ENCODE results near the gene KIR3DL1. TPM values are rescaled to one million over a fixed set of nuclear protein-coding genes. Genes with fewer than 3 reads are reported as not detected.
"Not testable (repeated sequence)": the region's sequence is repeated elsewhere in the genome, so short reads cannot be mapped to it uniquely, and the experiment has no call there.

KIR3DL1 gene
- not detected in 2 replicates for total RNA-seq

DNA sequence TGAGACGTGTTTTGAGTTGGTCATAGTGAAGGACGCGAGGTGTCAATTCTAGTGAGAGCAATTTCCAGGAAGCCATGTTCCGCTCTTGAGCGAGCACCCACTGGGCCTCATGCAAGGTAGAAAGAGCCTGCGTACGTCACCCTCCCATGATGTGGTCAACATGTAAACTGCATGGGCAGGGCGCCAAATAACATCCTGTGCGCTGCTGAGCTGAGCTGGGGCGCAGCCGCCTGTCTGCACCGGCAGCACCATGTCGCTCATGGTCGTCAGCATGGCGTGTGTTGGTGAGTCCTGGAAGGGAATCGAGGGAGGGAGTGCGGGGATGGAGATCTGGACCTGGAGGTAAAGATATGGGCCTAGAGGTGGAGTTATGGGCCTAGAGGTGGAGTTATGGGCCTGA lies at the start of gene KIR3DL1:
Gene KIR3DL1, plus strand, starts transcription at position 218 of the 400 bp plus-strand sequence.
- DNase-seq (ENCODE audit: low read depth in 2 of 2), result not testable (repeated sequence)

DNA sequence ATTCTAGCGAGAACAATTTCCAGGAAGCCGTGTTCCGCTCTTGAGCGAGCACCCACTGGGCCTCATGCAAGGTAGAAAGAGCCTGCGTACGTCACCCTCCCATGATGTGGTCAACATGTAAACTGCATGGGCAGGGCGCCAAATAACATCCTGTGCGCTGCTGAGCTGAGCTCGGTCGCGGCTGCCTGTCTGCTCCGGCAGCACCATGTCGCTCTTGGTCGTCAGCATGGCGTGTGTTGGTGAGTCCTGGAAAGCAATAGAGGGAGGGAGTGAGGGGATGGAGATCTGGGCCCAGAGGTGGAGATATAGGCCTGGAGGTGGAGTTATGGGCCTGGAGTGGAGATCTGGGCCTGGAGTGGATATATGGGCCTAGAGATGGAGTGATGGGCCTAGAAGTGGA lies 46.6 kb upstream of the KIR3DL1 start, which contains the start of gene KIR2DL1:
Gene KIR2DL1, plus strand, starts transcription at position 148 of the 400 bp plus-strand sequence. Its CDS starts 58 bp downstream, at position 206.
- not testable (repeated sequence) for DNase-seq (ENCODE audit: low read depth in 2 of 2)

DNA sequence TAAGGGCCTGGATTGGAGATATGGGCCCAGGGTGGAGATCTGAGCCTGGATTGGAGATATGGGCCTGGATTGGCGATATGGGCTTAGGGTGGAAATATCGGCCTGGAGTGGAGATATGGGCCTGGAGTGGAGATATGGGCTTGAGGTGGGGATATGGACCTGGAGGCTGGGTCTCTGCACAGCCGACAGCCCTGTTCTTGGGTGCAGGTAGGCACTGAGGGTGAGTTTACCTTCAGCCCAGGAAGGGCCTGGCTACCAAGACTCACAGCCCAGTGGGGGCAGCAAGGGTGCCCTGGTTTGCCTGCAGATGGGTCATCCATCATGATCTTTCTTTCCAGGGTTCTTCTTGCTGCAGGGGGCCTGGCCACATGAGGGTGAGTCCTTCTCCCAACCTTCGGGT lies 45.8 kb upstream of the KIR3DL1 start:
- DNase-seq (ENCODE audit: low read depth in 2 of 2), result not testable (repeated sequence)

DNA sequence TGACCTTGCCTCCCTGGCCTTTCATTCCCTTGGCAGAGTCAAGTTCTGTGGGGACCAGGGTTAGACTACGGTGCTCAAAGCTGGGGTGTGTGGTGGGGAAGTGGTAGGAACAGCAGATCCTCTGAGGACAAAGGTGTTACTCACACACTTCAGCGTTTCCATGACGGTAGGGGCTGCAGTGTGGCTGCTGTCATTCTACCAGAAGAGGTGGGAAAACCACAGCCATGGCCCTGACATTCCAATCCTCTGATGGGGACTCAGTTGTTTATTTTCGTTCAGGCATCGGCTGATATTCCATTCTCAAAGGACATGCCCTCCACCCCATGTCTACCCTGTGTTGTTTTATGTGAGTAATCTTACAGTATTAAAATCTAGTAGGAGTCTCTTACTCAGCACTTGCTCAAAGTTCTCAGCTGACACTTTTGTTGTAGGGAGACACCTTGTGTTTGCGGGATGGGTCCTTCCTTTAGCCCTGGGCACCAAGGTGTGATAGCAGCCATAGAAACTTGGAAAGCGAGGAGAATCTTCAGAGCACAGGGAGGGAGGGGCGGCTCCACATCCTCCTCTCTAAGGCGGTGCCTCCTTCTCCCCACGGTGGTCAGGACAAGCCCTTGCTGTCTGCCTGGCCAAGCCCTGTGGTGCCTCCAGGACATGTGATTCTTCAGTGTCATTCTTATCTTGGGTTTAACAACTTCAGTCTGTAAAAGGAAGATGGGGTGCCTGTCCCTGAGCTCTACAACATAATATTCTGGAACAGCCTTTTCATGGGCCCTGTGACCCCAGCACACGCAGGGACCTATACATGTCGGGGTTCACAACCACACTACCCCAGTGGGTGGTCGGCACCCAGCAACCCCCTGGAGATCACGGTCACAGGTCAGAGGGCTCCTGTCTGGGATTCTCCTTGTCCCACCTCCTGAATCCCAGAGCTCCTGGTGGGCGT lies 45.0 kb upstream of the KIR3DL1 start:
- DNase-seq (ENCODE audit: low read depth in 2 of 2), result not testable (repeated sequence)

DNA sequence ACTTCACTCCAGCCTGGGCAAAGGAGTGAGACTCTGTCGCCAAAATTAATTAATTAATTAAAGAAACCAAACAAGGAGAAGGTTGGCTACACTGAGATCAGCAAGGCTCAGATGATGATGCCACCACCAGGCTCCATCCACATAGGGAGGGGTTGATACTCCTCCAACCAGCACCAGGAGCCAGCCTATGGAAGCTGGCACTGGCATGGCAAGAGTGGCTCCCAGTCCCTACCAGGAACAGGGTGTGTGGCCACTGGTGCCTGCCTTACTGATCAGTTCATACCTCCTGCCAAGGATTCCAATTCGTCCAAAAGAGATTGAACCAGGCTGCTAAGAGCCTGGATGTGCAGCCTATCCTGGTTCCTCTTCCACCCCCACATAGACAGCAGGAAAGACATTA lies 43.6 kb upstream of the KIR3DL1 start:
- not testable (repeated sequence) for DNase-seq (ENCODE audit: low read depth in 2 of 2)

DNA sequence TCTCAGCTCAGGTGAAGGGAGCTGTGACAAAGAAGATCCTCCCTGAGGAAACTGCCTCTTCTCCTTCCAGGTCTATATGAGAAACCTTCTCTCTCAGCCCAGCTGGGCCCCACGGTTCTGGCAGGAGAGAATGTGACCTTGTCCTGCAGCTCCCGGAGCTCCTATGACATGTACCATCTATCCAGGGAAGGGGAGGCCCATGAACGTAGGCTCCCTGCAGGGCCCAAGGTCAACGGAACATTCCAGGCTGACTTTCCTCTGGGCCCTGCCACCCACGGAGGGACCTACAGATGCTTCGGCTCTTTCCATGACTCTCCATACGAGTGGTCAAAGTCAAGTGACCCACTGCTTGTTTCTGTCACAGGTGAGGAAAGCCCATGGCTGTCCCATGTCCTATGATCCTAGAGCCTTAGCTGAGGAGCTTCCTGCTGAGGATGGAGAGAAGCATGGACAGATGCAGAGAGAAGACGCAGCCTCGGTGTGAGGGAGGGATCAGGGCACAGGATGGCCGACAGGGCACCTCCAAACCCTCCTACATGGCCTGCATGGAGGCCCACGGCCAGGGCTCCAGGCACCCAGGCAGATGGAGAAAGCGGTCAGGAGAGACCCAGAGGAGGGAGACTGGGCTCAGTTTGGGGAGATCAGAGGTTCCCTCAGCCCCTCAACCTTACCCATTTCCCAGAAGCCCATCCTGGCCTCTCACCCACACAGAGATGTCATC lies 41.0 kb upstream of the KIR3DL1 start:
- not testable (repeated sequence) for DNase-seq (ENCODE audit: low read depth in 2 of 2)

DNA sequence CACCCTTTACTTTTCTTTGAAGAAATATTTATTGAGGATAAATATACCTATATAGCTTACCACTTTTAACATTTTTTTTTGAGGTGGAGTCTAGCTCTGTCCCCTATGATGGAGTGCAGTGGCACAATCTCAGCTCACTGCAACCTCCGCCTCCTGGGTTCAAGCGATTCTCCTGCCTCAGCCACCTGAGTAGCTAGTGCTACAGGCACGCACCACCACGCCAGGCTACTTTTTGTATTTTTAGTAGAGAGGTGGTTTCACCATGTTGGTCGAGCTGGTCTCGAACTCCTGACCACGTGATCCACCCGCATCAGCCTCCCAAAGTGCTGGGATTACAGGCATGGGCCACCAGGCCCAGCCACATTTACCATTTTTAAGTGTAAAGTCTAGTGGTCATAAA lies 40.4 kb upstream of the KIR3DL1 start:
- not testable (repeated sequence) for DNase-seq (ENCODE audit: low read depth in 2 of 2)

DNA sequence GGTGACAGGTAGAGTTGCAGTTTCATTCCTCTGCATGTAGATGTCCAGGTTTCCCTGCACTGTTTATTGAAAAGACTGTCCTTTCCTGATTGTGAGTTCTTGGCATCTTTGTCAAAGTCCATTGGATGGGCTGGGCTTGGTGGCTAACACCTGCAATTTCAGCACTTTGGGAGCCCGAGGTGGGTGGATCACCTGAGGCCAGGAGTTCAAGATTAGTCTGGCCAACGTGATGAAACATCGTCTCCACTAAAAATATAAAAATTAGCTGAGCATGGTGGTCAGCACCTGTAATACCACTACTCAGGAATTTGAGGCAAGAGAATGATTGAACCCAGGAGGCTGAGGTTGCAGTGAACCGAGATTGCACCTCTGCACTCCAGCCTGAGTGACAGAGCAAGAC lies 38.4 kb upstream of the KIR3DL1 start:
- not testable (repeated sequence) for DNase-seq (ENCODE audit: low read depth in 2 of 2)

DNA sequence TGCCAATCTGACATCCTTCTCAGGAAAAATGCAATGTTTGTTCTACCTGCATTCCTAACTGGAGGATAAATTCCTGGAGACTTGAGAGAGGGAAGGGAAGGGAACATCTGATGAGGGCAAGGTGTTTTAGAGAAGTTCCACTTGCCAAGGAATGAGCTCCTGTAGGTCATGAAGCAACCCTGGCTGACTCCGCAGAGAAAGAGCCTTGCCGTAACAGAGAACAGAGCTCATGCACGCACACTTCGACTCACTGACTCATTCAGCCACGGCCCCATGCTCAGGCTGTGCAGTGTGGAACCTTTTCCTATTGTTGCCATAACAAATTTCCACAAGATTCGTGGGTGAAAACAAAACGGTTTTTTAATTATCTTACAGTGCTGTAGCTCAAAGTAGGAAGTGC lies 37.4 kb upstream of the KIR3DL1 start:
- not testable (repeated sequence) for DNase-seq (ENCODE audit: low read depth in 2 of 2)

DNA sequence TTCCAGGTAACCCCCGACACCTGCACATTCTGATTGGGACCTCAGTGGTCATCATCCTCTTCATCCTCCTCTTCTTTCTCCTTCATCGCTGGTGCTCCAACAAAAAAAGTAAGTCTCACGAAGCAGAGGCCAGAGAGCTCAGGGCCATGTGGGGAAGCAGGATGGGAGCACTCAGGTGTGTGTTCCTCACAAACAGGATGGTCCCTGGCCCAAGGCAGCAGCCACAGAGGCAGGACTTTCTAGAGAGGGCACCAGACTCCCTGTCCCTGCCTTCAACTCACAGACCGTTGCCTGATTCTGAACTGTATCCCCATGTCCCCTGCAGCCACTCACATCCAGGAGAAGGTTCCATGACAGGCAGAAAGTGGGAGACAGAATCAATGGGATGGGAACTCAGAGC lies 33.4 kb upstream of the KIR3DL1 start:
- not testable (repeated sequence) for DNase-seq (ENCODE audit: low read depth in 2 of 2)

DNA sequence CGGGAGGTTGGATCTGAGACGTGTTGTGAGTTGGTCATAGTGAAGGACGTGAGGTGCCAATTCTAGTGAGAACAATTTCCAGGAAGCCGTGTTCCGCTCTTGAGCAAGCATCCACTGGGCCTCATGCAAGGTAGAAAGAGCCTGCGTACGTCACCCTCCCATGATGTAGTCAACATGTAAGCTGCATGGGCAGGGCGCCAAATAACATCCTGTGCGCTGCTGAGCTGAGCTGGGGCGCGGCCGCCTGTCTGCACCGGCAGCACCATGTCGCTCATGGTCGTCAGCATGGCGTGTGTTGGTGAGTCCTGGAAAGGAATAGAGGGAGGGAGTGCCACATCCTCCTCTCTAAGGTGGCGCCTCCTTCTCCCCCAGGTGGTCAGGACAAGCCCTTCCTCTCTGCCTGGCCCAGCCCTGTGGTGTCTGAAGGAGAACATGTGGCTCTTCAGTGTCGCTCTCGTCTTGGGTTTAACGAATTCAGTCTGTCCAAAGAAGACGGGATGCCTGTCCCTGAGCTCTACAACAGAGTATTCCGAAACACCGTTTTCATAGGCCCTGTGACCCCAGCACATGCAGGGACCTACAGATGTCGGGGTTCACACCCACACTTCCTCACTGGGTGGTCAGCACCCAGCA lies 30.1 kb upstream of the KIR3DL1 start:
- not testable (repeated sequence) for DNase-seq (ENCODE audit: low read depth in 2 of 2)

DNA sequence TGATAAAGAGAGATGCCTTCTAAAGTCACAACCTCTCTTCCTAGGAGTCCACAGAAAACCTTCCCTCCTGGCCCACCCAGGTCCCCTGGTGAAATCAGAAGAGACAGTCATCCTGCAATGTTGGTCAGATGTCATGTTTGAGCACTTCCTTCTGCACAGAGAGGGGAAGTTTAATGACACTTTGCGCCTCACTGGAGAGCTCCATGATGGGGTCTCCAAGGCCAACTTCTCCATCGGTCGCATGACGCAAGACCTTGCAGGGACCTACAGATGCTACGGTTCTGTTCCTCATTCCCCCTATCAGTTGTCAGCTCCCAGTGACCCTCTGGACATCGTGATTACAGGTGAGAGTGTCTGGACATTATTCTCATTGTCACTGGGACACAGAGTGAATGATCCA lies 28.1 kb upstream of the KIR3DL1 start:
- DNase-seq (ENCODE audit: low read depth in 2 of 2), result not testable (repeated sequence)

DNA sequence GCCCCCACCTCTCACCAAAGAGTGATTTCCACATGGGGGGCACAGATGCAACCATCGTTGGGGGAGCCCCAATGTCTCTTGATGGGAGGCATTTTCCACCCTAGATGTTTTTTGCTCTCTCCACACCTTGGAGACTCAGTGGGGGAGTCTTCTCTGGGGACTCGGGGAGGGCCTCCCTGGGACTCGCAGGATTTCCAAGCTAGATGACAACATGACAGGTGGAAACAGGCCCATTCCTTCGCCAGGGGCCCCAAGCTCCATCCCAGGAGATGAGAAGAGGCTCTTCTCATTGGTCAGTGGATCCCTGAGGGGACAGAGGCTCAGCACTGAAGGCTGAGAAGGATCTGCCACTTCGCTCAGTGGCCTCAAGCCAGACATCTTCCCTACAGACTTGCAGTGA lies 25.6 kb upstream of the KIR3DL1 start:
- DNase-seq (ENCODE audit: low read depth in 2 of 2), result no peak

DNA sequence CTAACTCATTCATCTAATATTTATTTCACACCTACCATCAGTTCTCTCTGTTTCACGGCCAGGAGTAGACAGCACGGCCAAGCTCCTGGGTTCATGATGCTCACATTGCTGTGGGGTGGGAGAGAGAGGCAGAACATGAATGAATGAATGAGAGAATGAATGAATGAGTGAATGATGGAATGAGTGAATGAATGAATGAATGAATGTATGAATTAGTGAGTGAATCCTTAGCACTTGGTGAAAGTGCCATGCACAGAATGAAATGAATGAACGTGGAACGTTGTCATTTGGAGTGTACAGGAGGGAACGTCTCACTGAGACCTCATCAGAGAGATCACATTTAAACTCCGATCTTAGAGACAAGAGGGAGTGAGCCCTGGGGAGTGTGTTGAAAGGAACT lies 24.8 kb upstream of the KIR3DL1 start:
- no peak for DNase-seq (ENCODE audit: low read depth in 2 of 2)

DNA sequence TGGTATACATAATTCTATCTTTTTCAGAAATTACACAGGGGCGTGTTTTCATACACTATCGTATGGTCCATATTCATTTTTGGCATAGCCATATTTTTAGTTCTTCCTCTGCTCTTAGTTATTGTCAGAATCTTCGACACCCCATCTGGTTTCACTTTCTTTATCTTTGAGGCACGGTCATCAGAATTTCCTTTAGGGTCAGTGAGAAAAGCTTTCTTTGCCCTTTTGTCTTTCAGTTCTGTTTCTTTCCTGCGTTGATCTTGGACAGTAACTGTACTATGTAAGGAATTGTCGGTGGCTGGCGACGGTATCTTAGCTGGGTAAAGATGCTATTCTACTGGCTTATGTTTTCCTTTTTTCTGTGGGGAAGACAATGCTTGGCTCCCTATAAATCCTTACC lies 23.5 kb upstream of the KIR3DL1 start:
- no peak for DNase-seq (ENCODE audit: low read depth in 2 of 2)

DNA sequence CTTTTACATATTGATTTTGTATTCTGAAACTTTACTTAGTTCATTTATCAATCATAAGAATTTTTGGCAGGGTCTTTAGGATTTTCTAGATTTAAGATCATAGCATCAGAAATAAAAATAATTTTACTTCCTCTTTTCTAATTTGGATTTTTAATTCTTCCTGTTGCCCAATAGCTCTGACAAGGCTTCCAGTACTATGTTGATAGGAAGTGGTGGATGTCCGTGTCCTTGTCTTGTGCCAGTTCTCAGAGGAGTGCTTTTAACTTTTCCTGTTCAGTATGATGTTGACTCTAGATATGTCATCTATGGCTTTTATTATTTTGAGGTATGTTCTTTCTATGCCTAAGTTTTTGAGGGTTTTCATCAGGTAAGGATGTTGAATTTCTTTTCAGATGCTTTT lies 20.5 kb upstream of the KIR3DL1 start:
- no peak for DNase-seq (ENCODE audit: low read depth in 2 of 2)

DNA sequence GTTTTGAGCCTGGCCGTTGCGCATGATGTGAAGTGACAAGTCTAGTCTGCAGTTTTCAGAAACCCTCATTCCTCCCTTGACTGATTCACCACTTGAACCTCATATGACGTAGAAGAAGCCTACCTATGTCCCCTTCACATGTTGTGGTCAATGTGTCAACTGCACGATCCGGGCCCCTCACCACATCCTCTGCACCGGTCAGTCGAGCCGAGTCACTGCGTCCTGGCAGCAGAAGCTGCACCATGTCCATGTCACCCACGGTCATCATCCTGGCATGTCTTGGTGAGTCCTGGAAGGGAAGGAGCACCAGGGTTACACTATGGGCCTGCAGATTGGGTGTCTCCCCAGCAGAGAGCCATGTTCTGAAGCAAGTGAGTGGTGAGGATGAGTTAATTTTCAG lies 12.9 kb upstream of the KIR3DL1 start, which contains the start of gene KIR2DL4:
Gene KIR2DL4, plus strand, starts transcription at position 201 of the 400 bp plus-strand sequence. Its CDS starts 42 bp downstream, at position 243.
- no peak for DNase-seq (ENCODE audit: low read depth in 2 of 2)

DNA sequence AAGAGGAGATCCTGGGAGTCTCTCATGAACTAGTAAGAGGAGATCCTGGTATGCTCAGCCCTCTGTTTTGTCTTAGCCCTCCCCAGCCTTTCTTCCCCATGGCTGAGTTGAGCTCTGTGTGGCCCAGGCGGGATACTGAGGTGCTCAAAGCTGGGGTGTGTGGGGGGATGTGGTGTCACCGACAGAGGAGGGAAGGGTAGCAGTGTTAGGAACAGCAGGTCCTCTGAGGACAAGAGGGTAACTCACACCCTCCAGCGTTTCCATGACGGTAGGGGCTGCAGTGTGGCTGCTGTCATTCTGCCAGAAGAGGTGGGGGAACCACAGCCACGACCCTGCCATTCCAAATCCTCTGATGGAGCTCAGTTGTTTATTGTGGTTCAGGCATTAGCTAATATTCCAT lies 12.2 kb upstream of the KIR3DL1 start:
- DNase-seq (ENCODE audit: low read depth in 2 of 2), result no peak

DNA sequence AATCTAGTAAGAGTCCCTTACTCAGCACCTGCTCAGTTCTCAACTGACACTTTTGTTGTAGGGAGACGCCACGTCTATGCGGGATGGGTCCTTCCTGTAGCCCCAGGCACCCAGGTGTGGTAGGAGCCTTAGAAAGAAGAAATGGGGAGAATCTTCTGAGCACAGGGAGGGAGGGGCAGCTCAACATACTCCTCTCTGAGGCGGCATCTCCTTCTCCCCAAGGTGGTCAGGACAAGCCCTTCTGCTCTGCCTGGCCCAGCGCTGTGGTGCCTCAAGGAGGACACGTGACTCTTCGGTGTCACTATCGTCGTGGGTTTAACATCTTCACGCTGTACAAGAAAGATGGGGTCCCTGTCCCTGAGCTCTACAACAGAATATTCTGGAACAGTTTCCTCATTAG lies 11.7 kb upstream of the KIR3DL1 start:
- DNase-seq (ENCODE audit: low read depth in 2 of 2), result no peak

DNA sequence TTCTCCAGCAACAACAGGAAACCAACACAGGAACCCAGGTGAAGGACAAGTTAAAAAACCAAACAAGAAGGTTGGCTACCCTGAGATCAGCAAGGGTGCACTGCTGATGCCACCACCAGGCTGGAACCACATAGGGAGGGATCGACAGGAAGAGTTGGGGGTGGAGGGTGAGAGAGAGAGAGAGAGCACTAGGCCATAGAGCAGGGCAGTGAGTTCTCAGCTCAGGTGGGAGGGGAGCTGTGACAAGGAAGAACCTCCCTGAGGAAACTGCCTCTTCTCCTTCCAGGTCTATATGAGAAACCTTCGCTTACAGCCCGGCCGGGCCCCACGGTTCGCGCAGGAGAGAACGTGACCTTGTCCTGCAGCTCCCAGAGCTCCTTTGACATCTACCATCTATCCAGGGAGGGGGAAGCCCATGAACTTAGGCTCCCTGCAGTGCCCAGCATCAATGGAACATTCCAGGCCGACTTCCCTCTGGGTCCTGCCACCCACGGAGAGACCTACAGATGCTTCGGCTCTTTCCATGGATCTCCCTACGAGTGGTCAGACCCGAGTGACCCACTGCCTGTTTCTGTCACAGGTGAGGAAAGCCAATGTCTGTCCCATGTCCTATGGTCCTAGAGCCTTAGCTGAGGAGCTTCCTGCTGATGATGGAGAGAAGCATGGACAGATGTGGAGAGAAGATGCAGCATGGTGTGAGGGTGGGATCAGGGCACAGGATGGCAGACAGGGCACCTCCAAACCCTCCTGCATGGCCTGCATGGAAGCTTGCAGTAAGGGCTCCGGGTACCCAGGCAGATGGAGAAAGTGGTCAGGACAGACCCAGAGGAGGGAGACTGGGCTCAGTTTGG lies 10.4 kb upstream of the KIR3DL1 start:
- DNase-seq (ENCODE audit: low read depth in 2 of 2), result no peak

DNA sequence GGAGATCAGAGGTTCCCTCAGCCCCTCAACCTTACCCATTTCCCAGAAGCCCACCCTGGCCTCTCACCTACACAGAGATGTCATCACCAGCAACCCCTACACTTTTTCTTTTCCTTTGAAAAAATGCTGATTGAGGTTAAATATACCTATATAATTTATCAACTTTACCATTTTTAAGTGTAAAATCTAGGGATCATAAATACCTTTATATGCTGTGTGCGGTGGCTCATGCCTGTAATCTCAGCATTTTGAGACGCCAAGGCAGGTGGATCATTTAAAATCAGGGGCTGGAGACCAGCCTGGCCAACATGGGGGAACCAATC lies 9.8 kb upstream of the KIR3DL1 start:
- no peak for DNase-seq (ENCODE audit: low read depth in 2 of 2)
